KOPT-K1 (cell line): Measurements from ENCODE around the gene AFF4.
"Not testable (repeated sequence)": the region's sequence is repeated elsewhere in the genome, so short reads cannot be mapped to it uniquely, and the experiment has no call there.

ENCODE experiments used
- H3K27ac ChIP-seq: fragments of 200-600 bp; sonication (generic); 2 replicates; pipeline ENCODE4 v1.5.1; 2016; ENCODE audit warnings: antibody characterized with exemption, mild to moderate bottlenecking, low read depth, low read length; ENCODE audit not compliant: poor library complexity, severe bottlenecking
- H3K36me3 ChIP-seq: fragments of 200-600 bp; sonication (generic); 2 replicates; pipeline ENCODE4 v1.5.1; 2017; ENCODE audit warnings: antibody characterized with exemption, mild to moderate bottlenecking, low read length, moderate library complexity; ENCODE audit not compliant: insufficient read depth
- H3K9me3 ChIP-seq: fragments of 200-600 bp; sonication (generic); 2 replicates; pipeline ENCODE4 v1.5.1; 2017; ENCODE audit warnings: antibody characterized with exemption, low read length, mild to moderate bottlenecking; ENCODE audit not compliant: insufficient read depth, poor library complexity, severe bottlenecking

Gene AFF4

GRCh38 chr5:132865668-132866341 lies 97.6 kb downstream of the AFF4 start:
- H3K27ac ChIP-seq = peak overlapping the region; percentile 71
- H3K36me3 ChIP-seq = peaks cover 32% of the 10 kb centered on the region
- H3K9me3 ChIP-seq = no peaks in the 10 kb centered on the region

GRCh38 chr5:132860742-132861141 lies 102.7 kb downstream of the AFF4 start:
- H3K9me3 ChIP-seq = no peaks in the 10 kb centered on the region
- no peaks in the 10 kb centered on the region for H3K36me3 ChIP-seq
- H3K27ac ChIP-seq = no peak overlapping the region

GRCh38 chr5:132859889-132860437 lies 103.5 kb downstream of the AFF4 start:
- no peaks in the 10 kb centered on the region for H3K36me3 ChIP-seq
- H3K9me3 ChIP-seq = no peaks in the 10 kb centered on the region
- H3K27ac ChIP-seq = no peak overlapping the region

GRCh38 chr5:132856011-132856410 lies 107.4 kb downstream of the AFF4 start:
- H3K27ac ChIP-seq = no peak overlapping the region
- H3K9me3 ChIP-seq = no peaks in the 10 kb centered on the region
- no peaks in the 10 kb centered on the region for H3K36me3 ChIP-seq

DNA sequence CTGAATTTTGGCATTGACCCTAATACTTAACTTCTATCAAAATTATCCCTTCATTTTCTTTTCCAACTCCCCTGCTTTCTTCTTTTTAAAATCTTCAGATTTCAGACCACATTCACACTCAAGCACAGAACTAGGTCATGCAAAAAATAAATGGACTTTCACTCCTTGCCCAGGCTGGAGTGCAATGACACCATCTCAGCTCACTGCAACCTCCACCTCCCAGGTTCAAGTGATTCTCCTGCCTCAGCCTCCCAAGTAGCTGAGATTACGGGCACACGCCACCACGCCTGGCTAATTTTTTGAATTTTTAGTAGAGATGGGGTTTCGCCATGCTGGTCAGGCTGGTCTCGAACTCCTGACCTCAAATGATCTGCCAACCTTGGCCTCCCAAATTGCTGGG lies 108.4 kb downstream of the AFF4 start:
- not testable (repeated sequence) for H3K27ac ChIP-seq, H3K36me3 ChIP-seq, H3K9me3 ChIP-seq

GRCh38 chr5:132854301-132854700 lies 109.1 kb downstream of the AFF4 start:
- Histone ChIP-seq H3K9me3 (no peaks in the 10 kb centered on the region), H3K27ac (no peak overlapping the region), H3K36me3 (no peaks in the 10 kb centered on the region)

GRCh38 chr5:132853790-132854189 lies 109.6 kb downstream of the AFF4 start:
- Histone ChIP-seq H3K27ac (no peak overlapping the region), H3K36me3 (no peaks in the 10 kb centered on the region), H3K9me3 (no peaks in the 10 kb centered on the region)

DNA sequence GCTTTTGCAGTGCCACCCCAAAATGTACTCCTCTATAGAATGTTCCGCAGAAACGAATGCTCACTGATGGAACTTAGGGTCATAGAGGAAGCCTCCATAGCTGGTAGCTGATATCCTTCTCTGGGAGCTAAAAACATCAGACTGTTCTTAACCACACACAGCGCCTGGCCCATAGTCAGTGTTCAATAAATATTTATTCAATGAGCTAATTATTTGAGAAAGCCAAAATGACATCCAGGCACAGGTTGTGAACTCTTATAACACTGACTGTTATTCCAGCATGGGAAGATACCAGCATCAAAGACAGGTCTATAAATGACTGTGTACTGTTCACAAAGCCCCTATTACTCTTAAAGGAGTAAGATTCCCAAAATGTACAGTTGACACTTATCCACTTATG lies 110.1 kb downstream of the AFF4 start:
- no peaks in the 10 kb centered on the region for H3K9me3 ChIP-seq
- H3K36me3 ChIP-seq = no peaks in the 10 kb centered on the region
- no peak overlapping the region for H3K27ac ChIP-seq

DNA sequence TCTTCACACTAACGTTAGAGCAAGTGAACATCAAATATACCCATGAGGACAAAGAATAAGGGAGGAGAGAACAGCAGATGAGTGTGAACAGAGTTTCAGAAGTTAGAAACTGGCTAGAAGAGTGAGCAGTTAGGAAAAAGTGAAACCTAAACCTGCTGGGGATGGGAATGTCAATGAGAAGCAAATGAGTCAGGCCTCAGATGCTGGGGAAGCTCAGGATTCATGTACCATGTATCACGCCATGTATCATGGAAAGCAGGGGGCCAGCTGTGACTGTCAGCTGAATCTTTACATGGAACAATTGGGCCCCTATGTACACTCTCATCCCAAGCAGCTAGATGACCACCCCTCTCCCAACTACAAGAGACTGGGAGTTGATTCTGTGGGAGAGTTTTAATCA lies 113.4 kb downstream of the AFF4 start:
- H3K27ac ChIP-seq = no peak overlapping the region
- H3K9me3 ChIP-seq = no peaks in the 10 kb centered on the region
- H3K36me3 ChIP-seq = no peaks in the 10 kb centered on the region

GRCh38 chr5:132849347-132849746 lies 114.1 kb downstream of the AFF4 start:
- Histone ChIP-seq H3K9me3 (no peaks in the 10 kb centered on the region), H3K27ac (no peak overlapping the region), H3K36me3 (no peaks in the 10 kb centered on the region)

- H3K9me3 ChIP-seq = no peaks in the 10 kb centered on the region
Measured at GRCh38 chr5:132848270-132848669, 115.2 kb downstream of the AFF4 start.

GRCh38 chr5:132841305-132841704 lies 122.1 kb downstream of the AFF4 start:
- H3K9me3 ChIP-seq = no peaks in the 10 kb centered on the region
- H3K27ac ChIP-seq = no peak overlapping the region

More at GRCh38 chr5:132848270-132848669, 115.2 kb downstream of the AFF4 start:
- H3K36me3 ChIP-seq = no peaks in the 10 kb centered on the region
- H3K27ac ChIP-seq = no peak overlapping the region

DNA sequence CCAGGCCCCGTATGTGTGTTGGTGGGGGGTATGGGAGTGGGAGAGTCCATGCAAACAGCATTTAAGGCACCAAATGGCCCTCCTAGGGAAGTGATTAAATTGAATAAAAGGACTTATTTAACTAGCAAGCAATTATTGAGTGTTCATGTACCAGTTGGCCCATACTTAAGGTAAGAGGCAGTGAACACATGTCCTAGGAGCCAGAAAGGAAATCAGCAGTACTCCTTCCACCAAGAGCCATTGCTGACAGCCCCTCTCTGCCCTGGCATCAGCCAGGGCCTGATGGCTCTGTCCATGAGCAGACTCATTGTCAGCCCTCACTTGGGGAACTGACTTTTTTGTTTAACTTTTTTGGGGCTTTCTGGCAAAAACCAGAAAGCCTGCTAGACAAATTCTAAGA lies 122.5 kb downstream of the AFF4 start:
- H3K36me3 ChIP-seq = no peaks in the 10 kb centered on the region
- H3K9me3 ChIP-seq = no peaks in the 10 kb centered on the region
- no peak overlapping the region for H3K27ac ChIP-seq

More at GRCh38 chr5:132841305-132841704, 122.1 kb downstream of the AFF4 start:
- H3K36me3 ChIP-seq = no peaks in the 10 kb centered on the region

GRCh38 chr5:132840313-132840712 lies 123.1 kb downstream of the AFF4 start:
- Histone ChIP-seq H3K9me3 (no peaks in the 10 kb centered on the region), H3K27ac (no peak overlapping the region), H3K36me3 (no peaks in the 10 kb centered on the region)

- Histone ChIP-seq H3K27ac (no peak overlapping the region), H3K36me3 (no peaks in the 10 kb centered on the region), H3K9me3 (no peaks in the 10 kb centered on the region)
Measured at GRCh38 chr5:132839426-132840301, 123.8 kb downstream of the AFF4 start.
